ENCODE data around the gene AKNA. TPM values are rescaled to one million over a fixed set of nuclear protein-coding genes. Genes with fewer than 3 reads are reported as not detected.

Gene AKNA
- total RNA-seq, 2 donors from 2014 or later, result 12.2 to 15.4 TPM

DNA sequence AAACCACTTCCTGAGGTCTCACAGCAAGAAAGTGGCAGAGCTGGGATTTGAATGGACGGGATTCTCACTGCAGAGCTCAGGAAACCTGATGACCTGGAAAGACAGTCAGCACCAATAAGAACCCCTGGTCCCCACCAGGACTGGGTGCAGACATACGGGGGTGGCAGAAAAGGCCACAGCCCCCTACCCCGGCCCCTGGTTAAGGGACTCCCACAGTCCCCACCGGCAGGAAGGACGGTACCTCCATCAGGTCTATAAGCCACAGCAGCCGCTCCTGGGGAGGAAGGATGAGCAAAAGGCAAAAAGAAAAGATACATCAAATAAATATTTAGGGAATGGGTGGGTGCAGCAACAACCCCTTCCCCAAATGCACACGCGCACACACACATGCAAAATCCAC is 32.0 kb upstream of the AKNA start:
- no peaks in the 10 kb centered on the region for H3K9me3 Mint-ChIP-seq
- Histone ChIP-seq H3K27me3 (ENCODE audit: control insufficient read depth, insufficient read depth, low read length, poor library complexity, severe bottlenecking) (no peaks in the 10 kb centered on the region), H3K36me3 (ENCODE audit: control insufficient read depth, insufficient read depth, low read length) (no peaks in the 10 kb centered on the region), H3K9me3 (ENCODE audit: control insufficient read depth, low read length) (no peaks in the 10 kb centered on the region), H3K27ac (ENCODE audit: low read depth, low read length) (no peak overlapping the region), H3K4me1 (ENCODE audit: control insufficient read depth, insufficient read depth, low read length) (no peaks in the 10 kb centered on the region), H3K9ac (ENCODE audit: extremely low read depth, low read length, poor library complexity, severe bottlenecking) (no peak overlapping the region), H3K4me3 (ENCODE audit: low read length) (no peak overlapping the region)
- 93 to 100% methylated on average over 2 to 7 of the region's 8 CpGs for WGBS, 2 experiments (ENCODE audit: insufficient coverage in 1 of 2, insufficient read length in 1 of 2)
- H3K27me3 Mint-ChIP-seq (ENCODE audit: insufficient read depth), result no peaks in the 10 kb centered on the region
- TF ChIP-seq, protein P1, sequence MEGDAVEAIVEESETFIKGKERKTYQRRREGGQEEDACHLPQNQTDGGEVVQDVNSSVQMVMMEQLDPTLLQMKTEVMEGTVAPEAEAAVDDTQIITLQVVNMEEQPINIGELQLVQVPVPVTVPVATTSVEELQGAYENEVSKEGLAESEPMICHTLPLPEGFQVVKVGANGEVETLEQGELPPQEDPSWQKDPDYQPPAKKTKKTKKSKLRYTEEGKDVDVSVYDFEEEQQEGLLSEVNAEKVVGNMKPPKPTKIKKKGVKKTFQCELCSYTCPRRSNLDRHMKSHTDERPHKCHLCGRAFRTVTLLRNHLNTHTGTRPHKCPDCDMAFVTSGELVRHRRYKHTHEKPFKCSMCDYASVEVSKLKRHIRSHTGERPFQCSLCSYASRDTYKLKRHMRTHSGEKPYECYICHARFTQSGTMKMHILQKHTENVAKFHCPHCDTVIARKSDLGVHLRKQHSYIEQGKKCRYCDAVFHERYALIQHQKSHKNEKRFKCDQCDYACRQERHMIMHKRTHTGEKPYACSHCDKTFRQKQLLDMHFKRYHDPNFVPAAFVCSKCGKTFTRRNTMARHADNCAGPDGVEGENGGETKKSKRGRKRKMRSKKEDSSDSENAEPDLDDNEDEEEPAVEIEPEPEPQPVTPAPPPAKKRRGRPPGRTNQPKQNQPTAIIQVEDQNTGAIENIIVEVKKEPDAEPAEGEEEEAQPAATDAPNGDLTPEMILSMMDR (conservative IDR thresholded peaks at IDR 0.05), result no peak
- H3K4me1 Mint-ChIP-seq, result peaks cover 3% of the 10 kb centered on the region
- H3K4me3 Mint-ChIP-seq, result no peak overlapping the region
- H3K27ac Mint-ChIP-seq, result no peak overlapping the region
- no peaks in the 10 kb centered on the region for H3K36me3 Mint-ChIP-seq (ENCODE audit: low read depth)
- DNase-seq, result no peak

DNA sequence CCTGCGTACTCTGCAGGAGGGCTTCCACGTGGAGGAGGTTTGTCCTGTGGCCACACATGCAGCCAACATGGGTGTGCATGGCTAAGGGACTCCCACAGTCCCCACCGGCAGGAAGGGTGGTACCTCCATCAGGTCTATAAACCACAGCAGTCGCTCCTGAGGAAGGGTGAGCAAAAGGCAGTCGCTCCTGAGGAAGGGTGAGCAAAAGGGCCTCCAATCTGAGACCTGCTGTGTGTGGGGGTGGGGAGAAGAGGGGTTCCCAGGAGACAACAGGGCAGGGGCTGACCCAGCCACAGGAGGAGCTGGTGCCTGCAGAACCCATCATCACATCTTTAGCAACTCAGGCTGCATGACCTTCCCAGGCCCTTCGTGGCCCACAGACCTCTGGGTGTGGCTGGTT is 30.3 kb upstream of the AKNA start:
- no peaks in the 10 kb centered on the region for H3K27me3 ChIP-seq (ENCODE audit: control insufficient read depth, insufficient read depth, low read length, poor library complexity, severe bottlenecking)
- H3K4me3 ChIP-seq (ENCODE audit: low read length), result no peak overlapping the region
- Mint-ChIP-seq H3K27ac (no peak overlapping the region), H3K9me3 (no peaks in the 10 kb centered on the region), H3K4me3 (no peak overlapping the region), H3K27me3 (ENCODE audit: insufficient read depth) (no peaks in the 10 kb centered on the region), H3K36me3 (ENCODE audit: low read depth) (no peaks in the 10 kb centered on the region), H3K4me1 (peaks cover 14% of the 10 kb centered on the region)
- no peak for DNase-seq
- no peaks in the 10 kb centered on the region for H3K36me3 ChIP-seq (ENCODE audit: control insufficient read depth, insufficient read depth, low read length)
- peaks cover 2% of the 10 kb centered on the region for H3K4me1 ChIP-seq (ENCODE audit: control insufficient read depth, insufficient read depth, low read length)
- WGBS, 2 experiments (ENCODE audit: insufficient coverage in 1 of 2, insufficient read length in 1 of 2), result 93 to 94% methylated on average over 5 to 6 of the region's 6 CpGs
- no peak overlapping the region for H3K9ac ChIP-seq (ENCODE audit: extremely low read depth, low read length, poor library complexity, severe bottlenecking)
- H3K9me3 ChIP-seq (ENCODE audit: control insufficient read depth, low read length), result no peaks in the 10 kb centered on the region
- H3K27ac ChIP-seq (ENCODE audit: low read depth, low read length), result no peak overlapping the region
- TF ChIP-seq, protein P1 (conservative IDR thresholded peaks at IDR 0.05), result no peak

DNA sequence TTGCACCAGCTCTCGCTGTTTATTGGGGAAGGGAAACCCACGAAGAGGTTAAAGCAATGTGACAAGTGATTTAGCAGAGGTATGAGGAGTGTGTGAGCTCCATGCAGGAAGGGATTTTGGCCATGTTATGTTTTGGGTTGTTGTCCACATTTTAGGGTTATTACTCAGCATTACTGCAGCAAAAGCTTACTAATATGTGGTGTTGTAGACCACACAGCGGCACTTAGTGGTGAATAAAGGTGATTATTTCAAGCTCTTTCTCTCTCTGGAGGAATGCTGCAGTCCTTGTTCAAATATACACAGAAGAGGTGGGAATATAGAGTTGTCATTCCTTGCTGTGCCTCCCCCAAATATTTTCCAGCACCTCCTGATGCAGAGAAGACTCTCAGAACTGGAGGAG is 29.7 kb upstream of the AKNA start:
- H3K36me3 Mint-ChIP-seq (ENCODE audit: low read depth), result no peaks in the 10 kb centered on the region
- no peak overlapping the region for H3K27ac Mint-ChIP-seq
- H3K4me1 Mint-ChIP-seq, result peaks cover 15% of the 10 kb centered on the region

More for the DNA sequence above, 29.7 kb upstream of the AKNA start:
- H3K27me3 Mint-ChIP-seq (ENCODE audit: insufficient read depth), result no peaks in the 10 kb centered on the region
- peaks cover 2% of the 10 kb centered on the region for H3K4me1 ChIP-seq (ENCODE audit: control insufficient read depth, insufficient read depth, low read length)
- no peaks in the 10 kb centered on the region for H3K9me3 ChIP-seq (ENCODE audit: control insufficient read depth, low read length)
- H3K27me3 ChIP-seq (ENCODE audit: control insufficient read depth, insufficient read depth, low read length, poor library complexity, severe bottlenecking), result no peaks in the 10 kb centered on the region
- WGBS, 2 experiments (ENCODE audit: insufficient coverage in 1 of 2, insufficient read length in 1 of 2), result 86 to 100% methylated on average over 1 to 3 of the region's 3 CpGs
- no peak for DNase-seq
- H3K36me3 ChIP-seq (ENCODE audit: control insufficient read depth, insufficient read depth, low read length), result no peaks in the 10 kb centered on the region
- peak overlapping the region; percentile 60 for H3K27ac ChIP-seq (ENCODE audit: low read depth, low read length)
- no peak overlapping the region for H3K4me3 ChIP-seq (ENCODE audit: low read length)
- TF ChIP-seq, protein P1 (conservative IDR thresholded peaks at IDR 0.05), result no peak
- no peak overlapping the region for H3K4me3 Mint-ChIP-seq
- no peaks in the 10 kb centered on the region for H3K9me3 Mint-ChIP-seq
- H3K9ac ChIP-seq (ENCODE audit: extremely low read depth, low read length, poor library complexity, severe bottlenecking), result no peak overlapping the region
